ENCODE measurements around the gene MYO6. TPM values are rescaled to one million over a fixed set of nuclear protein-coding genes. Genes with fewer than 3 reads are reported as not detected.

Gene MYO6
- total and polyA plus RNA-seq, 2 of the 8 experiments (the other 6 are each of a cell fraction or from before 2014, with no cell fraction given) = 8.3 to 21.9 TPM

GRCh38 chr6:75935473-75935793, 186.4 kb downstream of the MYO6 start:
- 20% methylated on average over 12 of the region's 12 CpGs; no CpG with 5 or more reads in 1 of the 2 experiments for WGBS, 2 experiments (ENCODE audit: extremely low coverage in 1 of 2, insufficient coverage in 1 of 2, insufficient read length in 1 of 2, insufficient replicate concordance in 2 of 2, low coverage in 1 of 2, low lambda C conversion rate in 2 of 2, missing lambda C conversion rate in 1 of 2)
- Histone ChIP-seq H2BK20ac (ENCODE audit: low read length) (no peak overlapping the region), H3K9ac (replicated peaks in 1 of 4; ENCODE audit: extremely low read depth in 1 of 4, low read depth in 3 of 4, low read length in 3 of 4) (no peak overlapping the region), H3K27me3 (replicated peaks in 1 of 4; ENCODE audit: control insufficient read depth in 3 of 4, extremely low read depth in 1 of 4, insufficient read depth in 3 of 4, low read length in 3 of 4) (peaks cover 0 to 9% (median 2%) of the 10 kb centered on the region in 4 experiments; a peak in 3 of 7 replicates), H4K5ac (ENCODE audit: insufficient read length, low read depth, low read length) (no peak overlapping the region), H2AK5ac (ENCODE audit: low read depth, low read length) (no peak overlapping the region), H3K79me1 (ENCODE audit: low read depth, low read length) (no peaks in the 10 kb centered on the region), H2BK5ac (ENCODE audit: low read depth, low read length) (no peak overlapping the region), H3K4me2 (ENCODE audit: insufficient read depth in 1 of 2, low read depth in 2 of 2, low read length in 2 of 2) (peak overlapping the region; percentile 13 to 89), H3K4me1 (replicated peaks in 1 of 4; ENCODE audit: control insufficient read depth in 3 of 4, insufficient read depth in 4 of 4, low read length in 3 of 4) (peaks cover 0 to 2% (median 0%) of the 10 kb centered on the region in 4 experiments; a peak in 2 of 7 replicates), H3K14ac (ENCODE audit: insufficient read length) (no peak overlapping the region), H3K56ac (replicated peaks; ENCODE audit: insufficient read length, low read depth, low read length) (no peak overlapping the region), H4K20me1 (replicated peaks in 1 of 2; ENCODE audit: control insufficient read depth in 1 of 2, insufficient read depth in 2 of 2, low read length in 2 of 2) (no peaks in the 10 kb centered on the region), H4K91ac (replicated peaks; ENCODE audit: insufficient read length, low read length) (no peak overlapping the region), H2BK12ac (ENCODE audit: low read depth, low read length) (no peak overlapping the region), H4K8ac (ENCODE audit: extremely low read depth, insufficient read depth, low read length) (no peak overlapping the region), H2BK15ac (ENCODE audit: low read length) (no peak overlapping the region), H2AFZ (ENCODE audit: low read length) (no peak overlapping the region), H3K79me2 (ENCODE audit: control insufficient read depth in 1 of 2, insufficient read depth in 2 of 2, low read length in 2 of 2) (no peaks in the 10 kb centered on the region), H3K4ac (replicated peaks; ENCODE audit: insufficient read length, low read depth, low read length) (no peak overlapping the region), H3K36me3 (ENCODE audit: control insufficient read depth in 2 of 4, insufficient read depth in 4 of 4, low read length in 3 of 4) (no peaks in the 10 kb centered on the region), H3K4me3 (ENCODE audit: extremely low read depth in 1 of 4, insufficient read depth in 2 of 4, low read depth in 3 of 4, low read length in 4 of 4) (peak overlapping the region; percentile 5 to 61 (median 48); a peak in 7 of 8 replicates), H3K23ac (ENCODE audit: insufficient read length) (no peak overlapping the region), H3K18ac (ENCODE audit: extremely low read depth, low read length) (no peak overlapping the region), H2BK120ac (replicated peaks; ENCODE audit: low read depth, low read length) (no peak overlapping the region), H3K23me2 (ENCODE audit: low read depth, low read length) (no peaks in the 10 kb centered on the region), H3K9me3 (ENCODE audit: insufficient read depth in 2 of 2, low read depth in 1 of 2, low read length in 1 of 2) (no peaks in the 10 kb centered on the region), H3K27ac (ENCODE audit: low read depth, low read length) (no peak overlapping the region)
- FAIRE-seq = no peak
- POLR2A ChIA-PET (ENCODE audit: partially characterized antibody) = no interaction called here
- CTCF ChIA-PET (ENCODE audit: partially characterized antibody) = interaction anchor here (0.6 to 5.7 kb wide), 27 partner anchors 11 to 1124 kb away, joined by 3 to 47 read pairs (median 4); no protein-coding TSS in a partner anchor
- DNase-seq (ENCODE audit: low read depth in 1 of 2, low spot score in 2 of 2) = no peak
- TF ChIP-seq, protein P1, sequence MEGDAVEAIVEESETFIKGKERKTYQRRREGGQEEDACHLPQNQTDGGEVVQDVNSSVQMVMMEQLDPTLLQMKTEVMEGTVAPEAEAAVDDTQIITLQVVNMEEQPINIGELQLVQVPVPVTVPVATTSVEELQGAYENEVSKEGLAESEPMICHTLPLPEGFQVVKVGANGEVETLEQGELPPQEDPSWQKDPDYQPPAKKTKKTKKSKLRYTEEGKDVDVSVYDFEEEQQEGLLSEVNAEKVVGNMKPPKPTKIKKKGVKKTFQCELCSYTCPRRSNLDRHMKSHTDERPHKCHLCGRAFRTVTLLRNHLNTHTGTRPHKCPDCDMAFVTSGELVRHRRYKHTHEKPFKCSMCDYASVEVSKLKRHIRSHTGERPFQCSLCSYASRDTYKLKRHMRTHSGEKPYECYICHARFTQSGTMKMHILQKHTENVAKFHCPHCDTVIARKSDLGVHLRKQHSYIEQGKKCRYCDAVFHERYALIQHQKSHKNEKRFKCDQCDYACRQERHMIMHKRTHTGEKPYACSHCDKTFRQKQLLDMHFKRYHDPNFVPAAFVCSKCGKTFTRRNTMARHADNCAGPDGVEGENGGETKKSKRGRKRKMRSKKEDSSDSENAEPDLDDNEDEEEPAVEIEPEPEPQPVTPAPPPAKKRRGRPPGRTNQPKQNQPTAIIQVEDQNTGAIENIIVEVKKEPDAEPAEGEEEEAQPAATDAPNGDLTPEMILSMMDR (IDR thresholded peaks at IDR 0.05; ENCODE audit: control extremely low read depth in 1 of 3, insufficient read depth in 1 of 3, low read depth in 1 of 3, low read length in 3 of 3) = peak in 1 of 3 experiments; percentile 9; a peak in 1 of 4 replicates
- TF ChIP-seq E2F6 (IDR thresholded peaks at IDR 0.05) (no peak), CHD2 (IDR thresholded peaks at IDR 0.05; ENCODE audit: low read length) (no peak), TEAD4 (IDR thresholded peaks at IDR 0.05; ENCODE audit: low read depth, low read length) (no peak), ASH2L (IDR thresholded peaks at IDR 0.05; ENCODE audit: low read length) (peak; percentile 26), RAD21 (IDR thresholded peaks at IDR 0.05 in 1 of 2, conservative IDR thresholded peaks at IDR 0.05 in 1 of 2; ENCODE audit: low read depth in 2 of 2, low read length in 2 of 2) (peak in 1 of 2 experiments; percentile 11; a peak in 1 of 4 replicates), POLR2A (IDR thresholded peaks at IDR 0.05; ENCODE audit: control extremely low read depth in 1 of 2, low read depth in 2 of 2, low read length in 2 of 2) (no peak), CEBPB (IDR thresholded peaks at IDR 0.05; ENCODE audit: low read depth, low read length) (no peak), YY1 (IDR thresholded peaks at IDR 0.05; ENCODE audit: low read depth, low read length) (0 out of 2 replicates have a peak, but pooled peaks have one; percentile 10)

All from H1 (cell line).